KMS-11 (cell line): Measurements from ENCODE around the gene EVC.

Experiments
- H2AFZ ChIP-seq: fragments of 200-600 bp; sonication (generic); 2 replicates; pipeline ENCODE4 v1.6.1; 2016; ENCODE audit warnings: antibody characterized with exemption, mixed run types, low read depth
- H3K27ac ChIP-seq: fragments of 200-600 bp; sonication (generic); 2 replicates; pipeline ENCODE4 v1.6.1; 2016; ENCODE audit warnings: mild to moderate bottlenecking, mixed run types
- H3K27me3 ChIP-seq: fragments of 200-600 bp; sonication (generic); 2 replicates; pipeline ENCODE4 v1.6.1; 2017; ENCODE audit warnings: mild to moderate bottlenecking, low read depth, mixed run types, moderate library complexity; ENCODE audit not compliant: insufficient read depth
- H3K36me3 ChIP-seq: fragments of 200-600 bp; sonication (generic); 2 replicates; pipeline ENCODE4 v1.6.1; 2017; ENCODE audit warnings: mild to moderate bottlenecking, mixed run types; ENCODE audit not compliant: insufficient read depth
- H3K4me1 ChIP-seq: fragments of 200-600 bp; sonication (generic); 2 replicates; pipeline ENCODE4 v1.6.1; 2016; ENCODE audit warnings: mild to moderate bottlenecking, low read depth, mixed run types; ENCODE audit not compliant: poor library complexity, severe bottlenecking
- H3K4me2 ChIP-seq: fragments of 200-600 bp; sonication (generic); 2 replicates; pipeline ENCODE4 v1.7.0; 2016; ENCODE audit warnings: mild to moderate bottlenecking, mixed run types
- H3K4me3 ChIP-seq: fragments of 200-600 bp; sonication (generic); IDR thresholded peaks from 2 replicates; pipeline ENCODE4 v1.6.1; 2017; ENCODE audit warnings: low read depth, low read length, mixed read lengths; ENCODE audit not compliant: insufficient read depth
- H3K79me2 ChIP-seq: fragments of 200-600 bp; sonication (generic); 2 replicates; pipeline ENCODE4 v1.6.1; 2016; ENCODE audit warnings: low read depth, mixed run types; ENCODE audit not compliant: insufficient read depth
- H3K9ac ChIP-seq: fragments of 200-600 bp; sonication (generic); 2 replicates; pipeline ENCODE4 v1.6.1; 2016; ENCODE audit warnings: mild to moderate bottlenecking, mixed run types
- H4K20me1 ChIP-seq: fragments of 200-600 bp; sonication (generic); 2 replicates; pipeline ENCODE4 v1.6.1; 2016; ENCODE audit warnings: mild to moderate bottlenecking, mixed run types; ENCODE audit not compliant: insufficient read depth
- TF ChIP-seq, protein P1 (sequence below): fragments of 200-600 bp; sonication (generic); conservative IDR thresholded peaks from 2 replicates; pipeline ENCODE4 v1.6.1; 2017; ENCODE audit warnings: low read depth, mild to moderate bottlenecking, antibody characterized with exemption, low read length, moderate library complexity, mixed read lengths

Gene EVC

DNA sequence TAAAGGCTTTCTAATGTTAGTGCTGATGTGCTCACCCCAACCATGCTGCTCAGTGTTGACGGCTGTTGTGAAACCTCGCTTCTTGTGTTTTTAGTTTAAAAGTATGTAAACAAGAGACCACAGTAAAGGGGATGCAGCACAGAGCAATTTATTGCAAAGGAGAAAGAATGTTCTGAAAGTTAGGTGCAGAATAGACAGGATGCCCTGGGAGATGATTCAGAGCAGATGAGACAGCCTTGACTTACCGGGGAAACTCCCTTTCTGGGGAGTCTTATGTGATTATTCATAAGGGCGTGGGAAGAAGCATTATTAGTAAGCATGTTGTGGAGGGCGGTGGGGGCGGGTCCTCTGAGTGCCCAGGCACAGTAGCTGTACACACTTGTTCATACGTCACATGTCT lies 47.7 kb downstream of the EVC start:
- no peaks in the 10 kb centered on the region for H3K4me1 ChIP-seq
- H3K4me2 ChIP-seq: no peak overlapping the region
- H3K27ac ChIP-seq: no peak overlapping the region
- no peak overlapping the region for H3K4me3 ChIP-seq
- H3K27me3 ChIP-seq: no peaks in the 10 kb centered on the region
- H2AFZ ChIP-seq: no peak overlapping the region
- H4K20me1 ChIP-seq: no peaks in the 10 kb centered on the region
- no peaks in the 10 kb centered on the region for H3K79me2 ChIP-seq
- H3K36me3 ChIP-seq: no peaks in the 10 kb centered on the region
- TF ChIP-seq, protein P1, sequence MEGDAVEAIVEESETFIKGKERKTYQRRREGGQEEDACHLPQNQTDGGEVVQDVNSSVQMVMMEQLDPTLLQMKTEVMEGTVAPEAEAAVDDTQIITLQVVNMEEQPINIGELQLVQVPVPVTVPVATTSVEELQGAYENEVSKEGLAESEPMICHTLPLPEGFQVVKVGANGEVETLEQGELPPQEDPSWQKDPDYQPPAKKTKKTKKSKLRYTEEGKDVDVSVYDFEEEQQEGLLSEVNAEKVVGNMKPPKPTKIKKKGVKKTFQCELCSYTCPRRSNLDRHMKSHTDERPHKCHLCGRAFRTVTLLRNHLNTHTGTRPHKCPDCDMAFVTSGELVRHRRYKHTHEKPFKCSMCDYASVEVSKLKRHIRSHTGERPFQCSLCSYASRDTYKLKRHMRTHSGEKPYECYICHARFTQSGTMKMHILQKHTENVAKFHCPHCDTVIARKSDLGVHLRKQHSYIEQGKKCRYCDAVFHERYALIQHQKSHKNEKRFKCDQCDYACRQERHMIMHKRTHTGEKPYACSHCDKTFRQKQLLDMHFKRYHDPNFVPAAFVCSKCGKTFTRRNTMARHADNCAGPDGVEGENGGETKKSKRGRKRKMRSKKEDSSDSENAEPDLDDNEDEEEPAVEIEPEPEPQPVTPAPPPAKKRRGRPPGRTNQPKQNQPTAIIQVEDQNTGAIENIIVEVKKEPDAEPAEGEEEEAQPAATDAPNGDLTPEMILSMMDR: no peak
- H3K9ac ChIP-seq: no peak overlapping the region

DNA sequence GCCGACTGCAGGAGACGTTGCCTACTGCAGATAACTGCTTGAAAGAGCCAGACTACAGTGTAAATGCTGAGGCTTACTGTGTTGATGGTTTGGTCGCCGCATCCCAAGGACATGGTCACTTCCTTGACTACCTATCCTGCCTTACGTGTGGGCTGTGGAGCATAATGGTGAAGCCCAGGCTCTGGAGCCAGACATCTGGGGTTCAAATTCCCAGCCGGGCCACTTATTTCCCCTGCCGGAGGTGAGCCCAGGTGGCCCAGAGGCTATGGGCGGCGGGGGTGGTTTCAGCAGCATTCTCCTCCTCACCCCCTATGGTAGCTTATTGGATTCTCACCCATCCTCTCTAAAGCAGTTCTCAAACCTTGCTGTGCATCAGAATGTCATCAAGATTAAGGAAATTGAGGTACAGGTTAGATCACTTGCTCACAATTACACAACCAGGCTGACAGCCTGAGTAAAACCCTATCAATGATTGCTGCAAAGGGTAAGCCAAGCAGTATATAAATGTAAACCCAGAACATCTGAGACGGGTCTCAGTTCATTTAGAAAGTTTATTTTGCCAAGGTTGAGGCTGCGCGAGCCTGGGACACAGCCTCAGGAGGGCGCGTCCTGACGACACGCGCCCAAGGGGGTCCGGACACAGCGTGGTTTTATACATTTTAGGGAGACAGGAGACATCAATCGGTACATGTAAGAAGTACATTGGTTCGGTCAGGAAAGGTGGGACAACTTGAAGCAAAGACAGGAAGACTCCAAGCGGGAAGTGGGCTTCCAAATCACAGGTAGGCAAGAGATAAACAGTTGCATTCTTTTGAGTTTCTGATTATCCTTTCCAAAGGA lies 48.5 kb downstream of the EVC start:
- no peaks in the 10 kb centered on the region for H3K36me3 ChIP-seq
- no peak overlapping the region for H2AFZ ChIP-seq
- no peaks in the 10 kb centered on the region for H3K79me2 ChIP-seq
- H4K20me1 ChIP-seq: no peaks in the 10 kb centered on the region
- H3K27ac ChIP-seq: no peak overlapping the region
- H3K27me3 ChIP-seq: no peaks in the 10 kb centered on the region
- TF ChIP-seq, protein P1: no peak
- no peak overlapping the region for H3K9ac ChIP-seq
- no peak overlapping the region for H3K4me2 ChIP-seq
- no peaks in the 10 kb centered on the region for H3K4me1 ChIP-seq
- no peak overlapping the region for H3K4me3 ChIP-seq

GRCh38 chr4:5760246-5760645 lies 49.2 kb downstream of the EVC start:
- Histone ChIP-seq H3K27ac (no peak overlapping the region), H2AFZ (no peak overlapping the region), H3K4me1 (no peaks in the 10 kb centered on the region), H3K36me3 (no peaks in the 10 kb centered on the region), H3K79me2 (no peaks in the 10 kb centered on the region), H4K20me1 (no peaks in the 10 kb centered on the region), H3K4me2 (no peak overlapping the region), H3K4me3 (no peak overlapping the region), H3K9ac (no peak overlapping the region), H3K27me3 (no peaks in the 10 kb centered on the region)
- TF ChIP-seq, protein P1: no peak

- TF ChIP-seq, protein P1: no peak
- Histone ChIP-seq H3K4me3 (no peak overlapping the region), H3K27ac (no peak overlapping the region), H3K79me2 (no peaks in the 10 kb centered on the region), H3K4me2 (no peak overlapping the region), H3K27me3 (no peaks in the 10 kb centered on the region), H3K9ac (no peak overlapping the region), H3K4me1 (no peaks in the 10 kb centered on the region), H2AFZ (no peak overlapping the region), H3K36me3 (no peaks in the 10 kb centered on the region), H4K20me1 (no peaks in the 10 kb centered on the region)
Measured at GRCh38 chr4:5760936-5761480, 50.0 kb downstream of the EVC start.
